HepG2 (cell line): ENCODE results near the gene XCL2. TPM values are rescaled to one million over a fixed set of nuclear protein-coding genes. Genes with fewer than 3 reads are reported as not detected.
A peak's percentile ranks its signal among the peaks of the same experiment; 100 is the strongest.

Source experiments
- CEBPB ChIP-seq: IDR thresholded peaks from 2 replicates; pipeline ENCODE4 v1.6.1; 2011; ENCODE audit warnings: low read depth, low read length, improper control_type of control experiment, borderline replicate concordance
- HCFC1 ChIP-seq: fragments of 150-350 bp; IDR thresholded peaks from 2 replicates; pipeline ENCODE4 v1.6.1; 2014; ENCODE audit warnings: low read depth, low read length
- RBM39 ChIP-seq: fragments of 200-400 bp; formaldehyde crosslinking; IDR thresholded peaks from one replicate; pipeline ENCODE4 v1.6.1; 2018; ENCODE audit warnings: antibody characterized with exemption, mild to moderate bottlenecking, low read depth, low read length; ENCODE audit not compliant: poor library complexity, severe bottlenecking
- SMAD9 ChIP-seq: sonication (generic); formaldehyde crosslinking; IDR thresholded peaks from 2 replicates; pipeline ENCODE4 v1.5.1; 2020; ENCODE audit warnings: mild to moderate bottlenecking, missing genetic modification reagents
- SRY ChIP-seq: sonication (generic); formaldehyde crosslinking; IDR thresholded peaks from 2 replicates; pipeline ENCODE4 v1.8.0; 2022; ENCODE audit warnings: mild to moderate bottlenecking, missing genetic modification reagents
- TCF7L2 ChIP-seq: IDR thresholded peaks from 2 replicates; pipeline ENCODE4 v1.6.1; 2011; ENCODE audit warnings: mild to moderate bottlenecking, low read depth, low read length, moderate library complexity
- TEAD3 ChIP-seq: optimal IDR thresholded peaks from 2 replicates; pipeline ENCODE3; 2016; ENCODE audit warnings: borderline replicate concordance
- ZFP90 ChIP-seq: sonication (generic); formaldehyde crosslinking; IDR thresholded peaks from 2 replicates; pipeline ENCODE4 v1.8.0; 2022; ENCODE audit warnings: missing genetic modification reagents, mild to moderate bottlenecking, inconsistent platforms, borderline replicate concordance
- ZNF670 ChIP-seq: sonication (generic); formaldehyde crosslinking; IDR thresholded peaks from 2 replicates; pipeline ENCODE4 v1.8.0; 2022; ENCODE audit warnings: mild to moderate bottlenecking, missing genetic modification reagents, borderline replicate concordance
- ZNF792 ChIP-seq: IDR thresholded peaks from 2 replicates; pipeline ENCODE4 v1.6.1; 2016
- polyA plus RNA-seq, 8 experiments: library from polyadenylated mRNA; depleted of rRNA in 3 of 8; stranded (reverse) in 7 of 8; unstranded in 1 of 8; fragments of >200 nt; fragmentation: Illumina TruSeq in 4 of 8; extraction: Trizol in 4 of 8; gene quantifications; 2 replicates each; pipeline versions ENCODE4 v1.2.1 to v1.2.3, GENCODE V29; 2011 to 2016; ENCODE audit warnings: low read depth in 4 of 8, missing spikeins in 1 of 8, mixed read lengths in 1 of 8; ENCODE audit not compliant: insufficient read depth in 1 of 8
- total RNA-seq, 5 experiments: library from RNA; depleted of rRNA; stranded (reverse); fragments of >200 nt; fragmentation: Illumina TruSeq; extraction: Trizol; gene quantifications; 2 replicates each; pipeline ENCODE4 v1.2.3, GENCODE V29; 2016; ENCODE audit warnings: low read depth in 1 of 5
- TF ChIP-seq, protein P1 (sequence below): sonication (generic); formaldehyde crosslinking; IDR thresholded peaks from 2 replicates; pipeline ENCODE4 v1.5.1; 2020; ENCODE audit warnings: mild to moderate bottlenecking, missing genetic modification reagents, borderline replicate concordance
- TF ChIP-seq, protein P2 (sequence below): sonication (generic); formaldehyde crosslinking; IDR thresholded peaks from 2 replicates; pipeline ENCODE4 v1.8.1; 2023; ENCODE audit warnings: missing genetic modification reagents, mild to moderate bottlenecking, borderline replicate concordance
- TF ChIP-seq, protein P3 (sequence below): sonication (generic); formaldehyde crosslinking; IDR thresholded peaks from 2 replicates; pipeline ENCODE4 v1.4.0; 2020; ENCODE audit warnings: missing genetic modification reagents
- TF ChIP-seq, protein P4 (sequence below): sonication (generic); formaldehyde crosslinking; IDR thresholded peaks from 2 replicates; pipeline ENCODE4 v1.4.0; 2020; ENCODE audit warnings: missing genetic modification reagents, borderline replicate concordance

The XCL2 gene
- total and polyA plus RNA-seq, 2 of the 13 experiments (the other 11 are each of a cell fraction or from before 2014, with no cell fraction given), result 0.50 TPM; not detected in 1

DNA sequence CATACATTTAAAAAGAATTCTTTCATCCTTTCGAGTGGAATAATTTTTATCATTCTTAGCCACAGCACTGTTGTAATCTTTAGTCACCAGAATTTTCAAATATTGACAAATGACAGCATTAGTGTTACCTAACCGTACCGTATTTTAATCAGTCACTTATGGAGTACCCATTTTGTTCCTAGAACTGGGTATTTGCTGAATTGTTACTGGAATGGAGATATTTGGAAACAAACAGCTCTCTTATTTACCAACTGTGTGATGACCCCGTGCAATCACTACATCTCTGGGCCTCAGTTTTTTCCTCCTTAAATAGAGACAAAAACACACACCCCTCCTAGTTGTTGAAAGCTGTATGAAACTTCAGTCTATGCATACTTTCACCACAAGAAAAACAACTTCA, 7.9 kb upstream of the XCL2 start (continued):
- TF ChIP-seq, protein P1, sequence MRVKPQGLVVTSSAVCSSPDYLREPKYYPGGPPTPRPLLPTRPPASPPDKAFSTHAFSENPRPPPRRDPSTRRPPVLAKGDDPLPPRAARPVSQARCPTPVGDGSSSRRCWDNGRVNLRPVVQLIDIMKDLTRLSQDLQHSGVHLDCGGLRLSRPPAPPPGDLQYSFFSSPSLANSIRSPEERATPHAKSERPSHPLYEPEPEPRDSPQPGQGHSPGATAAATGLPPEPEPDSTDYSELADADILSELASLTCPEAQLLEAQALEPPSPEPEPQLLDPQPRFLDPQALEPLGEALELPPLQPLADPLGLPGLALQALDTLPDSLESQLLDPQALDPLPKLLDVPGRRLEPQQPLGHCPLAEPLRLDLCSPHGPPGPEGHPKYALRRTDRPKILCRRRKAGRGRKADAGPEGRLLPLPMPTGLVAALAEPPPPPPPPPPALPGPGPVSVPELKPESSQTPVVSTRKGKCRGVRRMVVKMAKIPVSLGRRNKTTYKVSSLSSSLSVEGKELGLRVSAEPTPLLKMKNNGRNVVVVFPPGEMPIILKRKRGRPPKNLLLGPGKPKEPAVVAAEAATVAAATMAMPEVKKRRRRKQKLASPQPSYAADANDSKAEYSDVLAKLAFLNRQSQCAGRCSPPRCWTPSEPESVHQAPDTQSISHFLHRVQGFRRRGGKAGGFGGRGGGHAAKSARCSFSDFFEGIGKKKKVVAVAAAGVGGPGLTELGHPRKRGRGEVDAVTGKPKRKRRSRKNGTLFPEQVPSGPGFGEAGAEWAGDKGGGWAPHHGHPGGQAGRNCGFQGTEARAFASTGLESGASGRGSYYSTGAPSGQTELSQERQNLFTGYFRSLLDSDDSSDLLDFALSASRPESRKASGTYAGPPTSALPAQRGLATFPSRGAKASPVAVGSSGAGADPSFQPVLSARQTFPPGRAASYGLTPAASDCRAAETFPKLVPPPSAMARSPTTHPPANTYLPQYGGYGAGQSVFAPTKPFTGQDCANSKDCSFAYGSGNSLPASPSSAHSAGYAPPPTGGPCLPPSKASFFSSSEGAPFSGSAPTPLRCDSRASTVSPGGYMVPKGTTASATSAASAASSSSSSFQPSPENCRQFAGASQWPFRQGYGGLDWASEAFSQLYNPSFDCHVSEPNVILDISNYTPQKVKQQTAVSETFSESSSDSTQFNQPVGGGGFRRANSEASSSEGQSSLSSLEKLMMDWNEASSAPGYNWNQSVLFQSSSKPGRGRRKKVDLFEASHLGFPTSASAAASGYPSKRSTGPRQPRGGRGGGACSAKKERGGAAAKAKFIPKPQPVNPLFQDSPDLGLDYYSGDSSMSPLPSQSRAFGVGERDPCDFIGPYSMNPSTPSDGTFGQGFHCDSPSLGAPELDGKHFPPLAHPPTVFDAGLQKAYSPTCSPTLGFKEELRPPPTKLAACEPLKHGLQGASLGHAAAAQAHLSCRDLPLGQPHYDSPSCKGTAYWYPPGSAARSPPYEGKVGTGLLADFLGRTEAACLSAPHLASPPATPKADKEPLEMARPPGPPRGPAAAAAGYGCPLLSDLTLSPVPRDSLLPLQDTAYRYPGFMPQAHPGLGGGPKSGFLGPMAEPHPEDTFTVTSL (CRISPR knock-in tag), result peak; percentile 66; the same call in 1 of the 2 replicates
- no peak for TF ChIP-seq SRY
- TF ChIP-seq, protein P2, sequence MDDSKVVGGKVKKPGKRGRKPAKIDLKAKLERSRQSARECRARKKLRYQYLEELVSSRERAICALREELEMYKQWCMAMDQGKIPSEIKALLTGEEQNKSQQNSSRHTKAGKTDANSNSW (CRISPR knock-in tag), result no peak
- no peak for TF ChIP-seq HCFC1
- TF ChIP-seq ZNF670 (CRISPR knock-in tag), result no peak
- TF ChIP-seq, protein P3, sequence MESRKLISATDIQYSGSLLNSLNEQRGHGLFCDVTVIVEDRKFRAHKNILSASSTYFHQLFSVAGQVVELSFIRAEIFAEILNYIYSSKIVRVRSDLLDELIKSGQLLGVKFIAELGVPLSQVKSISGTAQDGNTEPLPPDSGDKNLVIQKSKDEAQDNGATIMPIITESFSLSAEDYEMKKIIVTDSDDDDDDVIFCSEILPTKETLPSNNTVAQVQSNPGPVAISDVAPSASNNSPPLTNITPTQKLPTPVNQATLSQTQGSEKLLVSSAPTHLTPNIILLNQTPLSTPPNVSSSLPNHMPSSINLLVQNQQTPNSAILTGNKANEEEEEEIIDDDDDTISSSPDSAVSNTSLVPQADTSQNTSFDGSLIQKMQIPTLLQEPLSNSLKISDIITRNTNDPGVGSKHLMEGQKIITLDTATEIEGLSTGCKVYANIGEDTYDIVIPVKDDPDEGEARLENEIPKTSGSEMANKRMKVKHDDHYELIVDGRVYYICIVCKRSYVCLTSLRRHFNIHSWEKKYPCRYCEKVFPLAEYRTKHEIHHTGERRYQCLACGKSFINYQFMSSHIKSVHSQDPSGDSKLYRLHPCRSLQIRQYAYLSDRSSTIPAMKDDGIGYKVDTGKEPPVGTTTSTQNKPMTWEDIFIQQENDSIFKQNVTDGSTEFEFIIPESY (CRISPR knock-in tag), result no peak
- TF ChIP-seq TCF7L2, result no peak
- TF ChIP-seq ZFP90 (CRISPR knock-in tag), result no peak
- peak; percentile 71; the same call in 1 of the 2 replicates for TF ChIP-seq CEBPB
- no peak for TF ChIP-seq SMAD9 (CRISPR knock-in tag)
- TF ChIP-seq, protein P4, sequence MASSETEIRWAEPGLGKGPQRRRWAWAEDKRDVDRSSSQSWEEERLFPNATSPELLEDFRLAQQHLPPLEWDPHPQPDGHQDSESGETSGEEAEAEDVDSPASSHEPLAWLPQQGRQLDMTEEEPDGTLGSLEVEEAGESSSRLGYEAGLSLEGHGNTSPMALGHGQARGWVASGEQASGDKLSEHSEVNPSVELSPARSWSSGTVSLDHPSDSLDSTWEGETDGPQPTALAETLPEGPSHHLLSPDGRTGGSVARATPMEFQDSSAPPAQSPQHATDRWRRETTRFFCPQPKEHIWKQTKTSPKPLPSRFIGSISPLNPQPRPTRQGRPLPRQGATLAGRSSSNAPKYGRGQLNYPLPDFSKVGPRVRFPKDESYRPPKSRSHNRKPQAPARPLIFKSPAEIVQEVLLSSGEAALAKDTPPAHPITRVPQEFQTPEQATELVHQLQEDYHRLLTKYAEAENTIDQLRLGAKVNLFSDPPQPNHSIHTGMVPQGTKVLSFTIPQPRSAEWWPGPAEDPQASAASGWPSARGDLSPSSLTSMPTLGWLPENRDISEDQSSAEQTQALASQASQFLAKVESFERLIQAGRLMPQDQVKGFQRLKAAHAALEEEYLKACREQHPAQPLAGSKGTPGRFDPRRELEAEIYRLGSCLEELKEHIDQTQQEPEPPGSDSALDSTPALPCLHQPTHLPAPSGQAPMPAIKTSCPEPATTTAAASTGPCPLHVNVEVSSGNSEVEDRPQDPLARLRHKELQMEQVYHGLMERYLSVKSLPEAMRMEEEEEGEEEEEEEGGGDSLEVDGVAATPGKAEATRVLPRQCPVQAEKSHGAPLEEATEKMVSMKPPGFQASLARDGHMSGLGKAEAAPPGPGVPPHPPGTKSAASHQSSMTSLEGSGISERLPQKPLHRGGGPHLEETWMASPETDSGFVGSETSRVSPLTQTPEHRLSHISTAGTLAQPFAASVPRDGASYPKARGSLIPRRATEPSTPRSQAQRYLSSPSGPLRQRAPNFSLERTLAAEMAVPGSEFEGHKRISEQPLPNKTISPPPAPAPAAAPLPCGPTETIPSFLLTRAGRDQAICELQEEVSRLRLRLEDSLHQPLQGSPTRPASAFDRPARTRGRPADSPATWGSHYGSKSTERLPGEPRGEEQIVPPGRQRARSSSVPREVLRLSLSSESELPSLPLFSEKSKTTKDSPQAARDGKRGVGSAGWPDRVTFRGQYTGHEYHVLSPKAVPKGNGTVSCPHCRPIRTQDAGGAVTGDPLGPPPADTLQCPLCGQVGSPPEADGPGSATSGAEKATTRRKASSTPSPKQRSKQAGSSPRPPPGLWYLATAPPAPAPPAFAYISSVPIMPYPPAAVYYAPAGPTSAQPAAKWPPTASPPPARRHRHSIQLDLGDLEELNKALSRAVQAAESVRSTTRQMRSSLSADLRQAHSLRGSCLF (CRISPR knock-in tag), result no peak
- no peak for TF ChIP-seq RBM39
- no peak for TF ChIP-seq ZNF792 (CRISPR knock-in tag)
- TF ChIP-seq TEAD3 (CRISPR knock-in tag), result peak; percentile 25
